ENCODE measurements around the gene SLC2A14.

DNA sequence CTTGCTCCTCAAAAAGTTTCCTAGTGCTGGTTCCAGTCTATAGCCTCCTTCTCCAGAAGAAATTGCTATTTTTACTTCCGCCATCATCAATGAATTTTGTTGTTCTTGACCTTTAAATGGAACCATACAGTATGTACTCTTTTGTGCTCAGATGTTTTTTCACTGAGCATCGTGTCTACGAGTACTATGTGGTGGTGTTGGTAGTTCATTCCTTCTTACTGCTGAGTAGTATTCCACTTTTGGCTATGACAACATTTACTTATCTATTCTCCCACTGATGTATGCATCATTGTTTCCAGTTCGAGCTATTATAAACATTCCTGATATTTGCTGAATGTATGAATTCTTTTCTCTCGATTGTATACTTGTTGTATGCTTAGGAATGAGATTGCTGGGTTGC lies 28.6 kb downstream of the SLC2A14 start:
- TF ChIP-seq, protein P1, sequence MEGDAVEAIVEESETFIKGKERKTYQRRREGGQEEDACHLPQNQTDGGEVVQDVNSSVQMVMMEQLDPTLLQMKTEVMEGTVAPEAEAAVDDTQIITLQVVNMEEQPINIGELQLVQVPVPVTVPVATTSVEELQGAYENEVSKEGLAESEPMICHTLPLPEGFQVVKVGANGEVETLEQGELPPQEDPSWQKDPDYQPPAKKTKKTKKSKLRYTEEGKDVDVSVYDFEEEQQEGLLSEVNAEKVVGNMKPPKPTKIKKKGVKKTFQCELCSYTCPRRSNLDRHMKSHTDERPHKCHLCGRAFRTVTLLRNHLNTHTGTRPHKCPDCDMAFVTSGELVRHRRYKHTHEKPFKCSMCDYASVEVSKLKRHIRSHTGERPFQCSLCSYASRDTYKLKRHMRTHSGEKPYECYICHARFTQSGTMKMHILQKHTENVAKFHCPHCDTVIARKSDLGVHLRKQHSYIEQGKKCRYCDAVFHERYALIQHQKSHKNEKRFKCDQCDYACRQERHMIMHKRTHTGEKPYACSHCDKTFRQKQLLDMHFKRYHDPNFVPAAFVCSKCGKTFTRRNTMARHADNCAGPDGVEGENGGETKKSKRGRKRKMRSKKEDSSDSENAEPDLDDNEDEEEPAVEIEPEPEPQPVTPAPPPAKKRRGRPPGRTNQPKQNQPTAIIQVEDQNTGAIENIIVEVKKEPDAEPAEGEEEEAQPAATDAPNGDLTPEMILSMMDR (IDR thresholded peaks at IDR 0.05) = no peak
- no peak for TF ChIP-seq POLR2A (IDR thresholded peaks at IDR 0.05)

All from adrenal gland (tissue), 5 donors.